ENCODE results near the gene NPHS2. TPM values are rescaled to one million over a fixed set of nuclear protein-coding genes. Genes with fewer than 3 reads are reported as not detected.

NPHS2 gene
- total and polyA plus RNA-seq, 4 donors: 0.67 to 2.6 TPM; not detected in 2

GRCh38 chr1:179588425-179589024 is 12.8 kb upstream of the NPHS2 start:
- peaks cover 2% of the 10 kb centered on the region for H3K9me3 ChIP-seq (ENCODE audit: control insufficient read depth, insufficient read depth, low read length)
- no peak overlapping the region for H3K27ac ChIP-seq (ENCODE audit: low read depth, low read length)
- WGBS (ENCODE audit: insufficient coverage): 96% methylated on average over 18 of the region's 18 CpGs
- no peak for DNase-seq (ENCODE audit: low read depth in 4 of 6, low spot score in 6 of 6)
- no peaks in the 10 kb centered on the region for H3K36me3 ChIP-seq (ENCODE audit: control insufficient read depth, insufficient read depth, low read length)
- H3K4me1 ChIP-seq (ENCODE audit: control insufficient read depth, insufficient read depth, low read length): peaks cover 17% of the 10 kb centered on the region
- no peak overlapping the region for H3K4me3 ChIP-seq (ENCODE audit: low read depth, low read length)
- peaks cover 18% of the 10 kb centered on the region for H3K27me3 ChIP-seq (ENCODE audit: control insufficient read depth, insufficient read depth, low read length)

- Histone ChIP-seq H3K9me3 (ENCODE audit: control insufficient read depth, insufficient read depth, low read length) (peaks cover 2% of the 10 kb centered on the region), H3K4me1 (ENCODE audit: control insufficient read depth, insufficient read depth, low read length) (peaks cover 17% of the 10 kb centered on the region), H3K27ac (ENCODE audit: low read depth, low read length) (no peak overlapping the region), H3K4me3 (ENCODE audit: low read depth, low read length) (no peak overlapping the region), H3K27me3 (ENCODE audit: control insufficient read depth, insufficient read depth, low read length) (peaks cover 13% of the 10 kb centered on the region), H3K36me3 (ENCODE audit: control insufficient read depth, insufficient read depth, low read length) (no peaks in the 10 kb centered on the region)
- 98% methylated on average over 5 of the region's 6 CpGs for WGBS (ENCODE audit: insufficient coverage)
- DNase-seq (ENCODE audit: low read depth in 4 of 6, low spot score in 6 of 6): no peak
Measured at GRCh38 chr1:179587336-179587735, 11.6 kb upstream of the NPHS2 start.

GRCh38 chr1:179586107-179586823 is 10.5 kb upstream of the NPHS2 start:
- no peak overlapping the region for H3K27ac ChIP-seq (ENCODE audit: low read depth, low read length)
- peak; percentile 28 to 87 (median 45) for DNase-seq (ENCODE audit: low read depth in 4 of 6, low spot score in 6 of 6)
- 3% methylated on average over 60 of the region's 60 CpGs for WGBS (ENCODE audit: insufficient coverage)
- H3K9me3 ChIP-seq (ENCODE audit: control insufficient read depth, insufficient read depth, low read length): peaks cover 2% of the 10 kb centered on the region
- no peaks in the 10 kb centered on the region for H3K36me3 ChIP-seq (ENCODE audit: control insufficient read depth, insufficient read depth, low read length)
- H3K27me3 ChIP-seq (ENCODE audit: control insufficient read depth, insufficient read depth, low read length): peaks cover 2% of the 10 kb centered on the region
- peaks cover 6% of the 10 kb centered on the region for H3K4me1 ChIP-seq (ENCODE audit: control insufficient read depth, insufficient read depth, low read length)
- H3K4me3 ChIP-seq (ENCODE audit: low read depth, low read length): peak overlapping the region; percentile 32

GRCh38 chr1:179583771-179584320 is 8.1 kb upstream of the NPHS2 start:
- H3K27me3 ChIP-seq (ENCODE audit: control insufficient read depth, insufficient read depth, low read length): no peaks in the 10 kb centered on the region
- no peak overlapping the region for H3K4me3 ChIP-seq (ENCODE audit: low read depth, low read length)
- peaks cover 5% of the 10 kb centered on the region for H3K4me1 ChIP-seq (ENCODE audit: control insufficient read depth, insufficient read depth, low read length)
- peak in 1 of 6 donors; percentile 53 for DNase-seq (ENCODE audit: low read depth in 4 of 6, low spot score in 6 of 6)
- 43% methylated on average over 2 of the region's 5 CpGs for WGBS (ENCODE audit: insufficient coverage)
- no peaks in the 10 kb centered on the region for H3K36me3 ChIP-seq (ENCODE audit: control insufficient read depth, insufficient read depth, low read length)
- H3K9me3 ChIP-seq (ENCODE audit: control insufficient read depth, insufficient read depth, low read length): peaks cover 2% of the 10 kb centered on the region
- no peak overlapping the region for H3K27ac ChIP-seq (ENCODE audit: low read depth, low read length)

GRCh38 chr1:179576509-179576908 is 761 bp upstream of the NPHS2 start:
- Histone ChIP-seq H3K4me3 (ENCODE audit: low read depth, low read length) (no peak overlapping the region), H3K36me3 (ENCODE audit: control insufficient read depth, insufficient read depth, low read length) (no peaks in the 10 kb centered on the region), H3K27me3 (ENCODE audit: control insufficient read depth, insufficient read depth, low read length) (peaks cover 40% of the 10 kb centered on the region), H3K4me1 (ENCODE audit: control insufficient read depth, insufficient read depth, low read length) (peaks cover 5% of the 10 kb centered on the region), H3K9me3 (ENCODE audit: control insufficient read depth, insufficient read depth, low read length) (no peaks in the 10 kb centered on the region), H3K27ac (ENCODE audit: low read depth, low read length) (no peak overlapping the region)
- no peak for DNase-seq (ENCODE audit: low read depth in 4 of 6, low spot score in 6 of 6)
- WGBS (ENCODE audit: insufficient coverage): 21% methylated on average over 4 of the region's 5 CpGs

- DNase-seq (ENCODE audit: low read depth in 4 of 6, low spot score in 6 of 6): no peak
- Histone ChIP-seq H3K27ac (ENCODE audit: low read depth, low read length) (no peak overlapping the region), H3K4me1 (ENCODE audit: control insufficient read depth, insufficient read depth, low read length) (no peaks in the 10 kb centered on the region), H3K27me3 (ENCODE audit: control insufficient read depth, insufficient read depth, low read length) (no peaks in the 10 kb centered on the region), H3K9me3 (ENCODE audit: control insufficient read depth, insufficient read depth, low read length) (no peaks in the 10 kb centered on the region), H3K4me3 (ENCODE audit: low read depth, low read length) (no peak overlapping the region), H3K36me3 (ENCODE audit: control insufficient read depth, insufficient read depth, low read length) (no peaks in the 10 kb centered on the region)
- WGBS (ENCODE audit: insufficient coverage): no CpG with 5 or more reads among the region's 1 CpG
Measured at GRCh38 chr1:179558078-179558477, 17.7 kb downstream of the NPHS2 start.

- Histone ChIP-seq H3K4me3 (ENCODE audit: low read depth, low read length) (no peak overlapping the region), H3K9me3 (ENCODE audit: control insufficient read depth, insufficient read depth, low read length) (no peaks in the 10 kb centered on the region)
Measured at GRCh38 chr1:179554427-179554826, 21.3 kb downstream of the NPHS2 start.

GRCh38 chr1:179550746-179551682 is 24.7 kb downstream of the NPHS2 start:
- Histone ChIP-seq H3K27ac (ENCODE audit: low read depth, low read length) (no peak overlapping the region), H3K27me3 (ENCODE audit: control insufficient read depth, insufficient read depth, low read length) (no peaks in the 10 kb centered on the region), H3K9me3 (ENCODE audit: control insufficient read depth, insufficient read depth, low read length) (no peaks in the 10 kb centered on the region), H3K4me1 (ENCODE audit: control insufficient read depth, insufficient read depth, low read length) (no peaks in the 10 kb centered on the region), H3K36me3 (ENCODE audit: control insufficient read depth, insufficient read depth, low read length) (no peaks in the 10 kb centered on the region), H3K4me3 (ENCODE audit: low read depth, low read length) (no peak overlapping the region)
- 55% methylated on average over 7 of the region's 9 CpGs for WGBS (ENCODE audit: insufficient coverage)
- no peak for DNase-seq (ENCODE audit: low read depth in 4 of 6, low spot score in 6 of 6)

More at GRCh38 chr1:179554427-179554826, 21.3 kb downstream of the NPHS2 start:
- Histone ChIP-seq H3K27ac (ENCODE audit: low read depth, low read length) (no peak overlapping the region), H3K4me1 (ENCODE audit: control insufficient read depth, insufficient read depth, low read length) (no peaks in the 10 kb centered on the region), H3K27me3 (ENCODE audit: control insufficient read depth, insufficient read depth, low read length) (no peaks in the 10 kb centered on the region), H3K36me3 (ENCODE audit: control insufficient read depth, insufficient read depth, low read length) (no peaks in the 10 kb centered on the region)
- DNase-seq (ENCODE audit: low read depth in 4 of 6, low spot score in 6 of 6): no peak

- H3K4me3 ChIP-seq (ENCODE audit: low read depth, low read length): no peak overlapping the region
- DNase-seq (ENCODE audit: low read depth in 4 of 6, low spot score in 6 of 6): no peak
- no peaks in the 10 kb centered on the region for H3K36me3 ChIP-seq (ENCODE audit: control insufficient read depth, insufficient read depth, low read length)
- no peaks in the 10 kb centered on the region for H3K27me3 ChIP-seq (ENCODE audit: control insufficient read depth, insufficient read depth, low read length)
- H3K4me1 ChIP-seq (ENCODE audit: control insufficient read depth, insufficient read depth, low read length): no peaks in the 10 kb centered on the region
- H3K9me3 ChIP-seq (ENCODE audit: control insufficient read depth, insufficient read depth, low read length): no peaks in the 10 kb centered on the region
- H3K27ac ChIP-seq (ENCODE audit: low read depth, low read length): no peak overlapping the region
- WGBS (ENCODE audit: insufficient coverage): 86% methylated on average over 1 of the region's 2 CpGs
Measured at GRCh38 chr1:179549368-179549700, 26.4 kb downstream of the NPHS2 start.
